ENCODE results near the gene DLG2.

The DLG2 gene

GRCh38 chr11:84775503-84775902, 851.6 kb downstream of the DLG2 start:
- Histone ChIP-seq H3K23ac (ENCODE audit: low read length in 2 of 2) (no peak overlapping the region), H3K79me1 (replicated peaks; ENCODE audit: low read length, poor library complexity, severe bottlenecking) (no peaks in the 10 kb centered on the region), H3K4me3 (ENCODE audit: insufficient read depth in 1 of 2, low read depth in 1 of 2, low read length in 2 of 2) (no peak overlapping the region), H4K8ac (ENCODE audit: low read length) (no peak overlapping the region), H2BK120ac (ENCODE audit: low read depth, low read length) (no peak overlapping the region), H3K27ac (ENCODE audit: low read length, poor library complexity, severe bottlenecking) (no peak overlapping the region), H3K27me3 (ENCODE audit: control insufficient read depth in 1 of 2, insufficient read depth in 1 of 2, low read length in 2 of 2) (no peaks in the 10 kb centered on the region), H3K36me3 (ENCODE audit: control insufficient read depth in 1 of 2, insufficient read depth in 2 of 2, low read depth in 1 of 2, low read length in 2 of 2) (no peaks in the 10 kb centered on the region), H3K14ac (ENCODE audit: low read length in 2 of 2) (no peak overlapping the region), H2BK15ac (ENCODE audit: low read depth, poor library complexity, severe bottlenecking) (no peak overlapping the region), H2BK12ac (ENCODE audit: low read length in 2 of 2) (no peak overlapping the region), H2AK5ac (ENCODE audit: low read length, severe bottlenecking) (no peak overlapping the region), H3K9ac (ENCODE audit: low read length) (no peak overlapping the region), H3K4ac (ENCODE audit: low read depth in 1 of 2, low read length in 2 of 2) (no peak overlapping the region), H2BK5ac (ENCODE audit: low read depth, low read length, poor library complexity, severe bottlenecking) (no peak overlapping the region), H4K91ac (ENCODE audit: low read length) (no peak overlapping the region), H3K4me1 (ENCODE audit: control insufficient read depth, insufficient read depth, low read depth, low read length) (no peaks in the 10 kb centered on the region), H3K18ac (ENCODE audit: low read depth in 1 of 2, low read length in 2 of 2) (no peak overlapping the region), H2AFZ (ENCODE audit: low read depth, low read length) (no peak overlapping the region), H3K4me2 (ENCODE audit: low read length, poor library complexity, severe bottlenecking) (no peak overlapping the region), H3K9me3 (ENCODE audit: control insufficient read depth, low read length) (peaks cover 4% of the 10 kb centered on the region)
- WGBS = 100% methylated on average over 1 of the region's 2 CpGs
- DNase-seq = no peak

GRCh38 chr11:84763931-84764330, 863.2 kb downstream of the DLG2 start:
- Histone ChIP-seq H2BK5ac (ENCODE audit: low read depth, low read length, poor library complexity, severe bottlenecking) (no peak overlapping the region), H3K9ac (ENCODE audit: low read length) (no peak overlapping the region), H3K36me3 (ENCODE audit: control insufficient read depth in 1 of 2, insufficient read depth in 2 of 2, low read depth in 1 of 2, low read length in 2 of 2) (no peaks in the 10 kb centered on the region), H3K9me3 (ENCODE audit: control insufficient read depth, low read length) (no peaks in the 10 kb centered on the region), H4K8ac (ENCODE audit: low read length) (no peak overlapping the region), H3K14ac (ENCODE audit: low read length in 2 of 2) (no peak overlapping the region), H3K27me3 (ENCODE audit: control insufficient read depth in 1 of 2, insufficient read depth in 1 of 2, low read length in 2 of 2) (no peaks in the 10 kb centered on the region), H3K18ac (ENCODE audit: low read depth in 1 of 2, low read length in 2 of 2) (no peak overlapping the region), H2BK120ac (ENCODE audit: low read depth, low read length) (no peak overlapping the region), H2BK12ac (ENCODE audit: low read length in 2 of 2) (no peak overlapping the region), H3K79me1 (replicated peaks; ENCODE audit: low read length, poor library complexity, severe bottlenecking) (no peaks in the 10 kb centered on the region), H3K23ac (ENCODE audit: low read length in 2 of 2) (no peak overlapping the region), H2BK15ac (ENCODE audit: low read depth, poor library complexity, severe bottlenecking) (no peak overlapping the region), H4K91ac (ENCODE audit: low read length) (no peak overlapping the region), H3K4ac (ENCODE audit: low read depth in 1 of 2, low read length in 2 of 2) (no peak overlapping the region), H2AFZ (ENCODE audit: low read depth, low read length) (no peak overlapping the region), H3K4me2 (ENCODE audit: low read length, poor library complexity, severe bottlenecking) (no peak overlapping the region), H3K4me1 (ENCODE audit: control insufficient read depth, insufficient read depth, low read depth, low read length) (no peaks in the 10 kb centered on the region), H2AK5ac (ENCODE audit: low read length, severe bottlenecking) (no peak overlapping the region), H3K4me3 (ENCODE audit: insufficient read depth in 1 of 2, low read depth in 1 of 2, low read length in 2 of 2) (no peak overlapping the region), H3K27ac (ENCODE audit: low read length, poor library complexity, severe bottlenecking) (no peak overlapping the region)
- DNase-seq = no peak

- Histone ChIP-seq H2BK12ac (ENCODE audit: low read length in 2 of 2) (no peak overlapping the region), H3K36me3 (ENCODE audit: control insufficient read depth in 1 of 2, insufficient read depth in 2 of 2, low read depth in 1 of 2, low read length in 2 of 2) (no peaks in the 10 kb centered on the region), H3K4me2 (ENCODE audit: low read length, poor library complexity, severe bottlenecking) (no peak overlapping the region), H2BK120ac (ENCODE audit: low read depth, low read length) (no peak overlapping the region), H3K79me1 (replicated peaks; ENCODE audit: low read length, poor library complexity, severe bottlenecking) (no peaks in the 10 kb centered on the region), H3K18ac (ENCODE audit: low read depth in 1 of 2, low read length in 2 of 2) (no peak overlapping the region), H2AFZ (ENCODE audit: low read depth, low read length) (no peak overlapping the region), H3K27ac (ENCODE audit: low read length, poor library complexity, severe bottlenecking) (no peak overlapping the region), H4K8ac (ENCODE audit: low read length) (no peak overlapping the region), H3K14ac (ENCODE audit: low read length in 2 of 2) (no peak overlapping the region), H2BK5ac (ENCODE audit: low read depth, low read length, poor library complexity, severe bottlenecking) (no peak overlapping the region), H3K9ac (ENCODE audit: low read length) (no peak overlapping the region), H3K4me1 (ENCODE audit: control insufficient read depth, insufficient read depth, low read depth, low read length) (no peaks in the 10 kb centered on the region), H3K23ac (ENCODE audit: low read length in 2 of 2) (no peak overlapping the region), H3K9me3 (ENCODE audit: control insufficient read depth, low read length) (no peaks in the 10 kb centered on the region), H4K91ac (ENCODE audit: low read length) (no peak overlapping the region), H2BK15ac (ENCODE audit: low read depth, poor library complexity, severe bottlenecking) (no peak overlapping the region), H3K4ac (ENCODE audit: low read depth in 1 of 2, low read length in 2 of 2) (no peak overlapping the region), H3K27me3 (ENCODE audit: control insufficient read depth in 1 of 2, insufficient read depth in 1 of 2, low read length in 2 of 2) (no peaks in the 10 kb centered on the region), H3K4me3 (ENCODE audit: insufficient read depth in 1 of 2, low read depth in 1 of 2, low read length in 2 of 2) (no peak overlapping the region), H2AK5ac (ENCODE audit: low read length, severe bottlenecking) (no peak overlapping the region)
- 77% methylated on average over 2 of the region's 2 CpGs for WGBS
- no peak for DNase-seq
These were observed 869.4 kb downstream of the DLG2 start for GRCh38 chr11:84757711-84758110.

GRCh38 chr11:84751371-84751770, 875.8 kb downstream of the DLG2 start:
- H2AK5ac ChIP-seq (ENCODE audit: low read length, severe bottlenecking) = no peak overlapping the region
- H2BK5ac ChIP-seq (ENCODE audit: low read depth, low read length, poor library complexity, severe bottlenecking) = no peak overlapping the region
- no peak overlapping the region for H4K91ac ChIP-seq (ENCODE audit: low read length)
- no peak overlapping the region for H3K4me2 ChIP-seq (ENCODE audit: low read length, poor library complexity, severe bottlenecking)
- WGBS = 93% methylated on average over 1 of the region's 2 CpGs
- H3K9me3 ChIP-seq (ENCODE audit: control insufficient read depth, low read length) = no peaks in the 10 kb centered on the region
- DNase-seq = no peak
- no peak overlapping the region for H2BK120ac ChIP-seq (ENCODE audit: low read depth, low read length)
- no peak overlapping the region for H3K23ac ChIP-seq (ENCODE audit: low read length in 2 of 2)
- H3K4ac ChIP-seq (ENCODE audit: low read depth in 1 of 2, low read length in 2 of 2) = no peak overlapping the region
- H3K4me3 ChIP-seq (ENCODE audit: insufficient read depth in 1 of 2, low read depth in 1 of 2, low read length in 2 of 2) = no peak overlapping the region
- no peak overlapping the region for H3K18ac ChIP-seq (ENCODE audit: low read depth in 1 of 2, low read length in 2 of 2)
- H3K9ac ChIP-seq (ENCODE audit: low read length) = no peak overlapping the region
- H3K36me3 ChIP-seq (ENCODE audit: control insufficient read depth in 1 of 2, insufficient read depth in 2 of 2, low read depth in 1 of 2, low read length in 2 of 2) = no peaks in the 10 kb centered on the region
- H3K4me1 ChIP-seq (ENCODE audit: control insufficient read depth, insufficient read depth, low read depth, low read length) = no peaks in the 10 kb centered on the region
- H2AFZ ChIP-seq (ENCODE audit: low read depth, low read length) = no peak overlapping the region
- no peak overlapping the region for H3K14ac ChIP-seq (ENCODE audit: low read length in 2 of 2)
- no peak overlapping the region for H2BK12ac ChIP-seq (ENCODE audit: low read length in 2 of 2)
- H4K8ac ChIP-seq (ENCODE audit: low read length) = no peak overlapping the region
- no peak overlapping the region for H2BK15ac ChIP-seq (ENCODE audit: low read depth, poor library complexity, severe bottlenecking)
- no peak overlapping the region for H3K27ac ChIP-seq (ENCODE audit: low read length, poor library complexity, severe bottlenecking)
- H3K27me3 ChIP-seq (ENCODE audit: control insufficient read depth in 1 of 2, insufficient read depth in 1 of 2, low read length in 2 of 2) = no peaks in the 10 kb centered on the region
- no peaks in the 10 kb centered on the region for H3K79me1 ChIP-seq (replicated peaks; ENCODE audit: low read length, poor library complexity, severe bottlenecking)

Data from mesenchymal stem cell (in vitro differentiated cells and primary cell).